Measurements from ENCODE around the gene ATRIP.

ATRIP gene

DNA sequence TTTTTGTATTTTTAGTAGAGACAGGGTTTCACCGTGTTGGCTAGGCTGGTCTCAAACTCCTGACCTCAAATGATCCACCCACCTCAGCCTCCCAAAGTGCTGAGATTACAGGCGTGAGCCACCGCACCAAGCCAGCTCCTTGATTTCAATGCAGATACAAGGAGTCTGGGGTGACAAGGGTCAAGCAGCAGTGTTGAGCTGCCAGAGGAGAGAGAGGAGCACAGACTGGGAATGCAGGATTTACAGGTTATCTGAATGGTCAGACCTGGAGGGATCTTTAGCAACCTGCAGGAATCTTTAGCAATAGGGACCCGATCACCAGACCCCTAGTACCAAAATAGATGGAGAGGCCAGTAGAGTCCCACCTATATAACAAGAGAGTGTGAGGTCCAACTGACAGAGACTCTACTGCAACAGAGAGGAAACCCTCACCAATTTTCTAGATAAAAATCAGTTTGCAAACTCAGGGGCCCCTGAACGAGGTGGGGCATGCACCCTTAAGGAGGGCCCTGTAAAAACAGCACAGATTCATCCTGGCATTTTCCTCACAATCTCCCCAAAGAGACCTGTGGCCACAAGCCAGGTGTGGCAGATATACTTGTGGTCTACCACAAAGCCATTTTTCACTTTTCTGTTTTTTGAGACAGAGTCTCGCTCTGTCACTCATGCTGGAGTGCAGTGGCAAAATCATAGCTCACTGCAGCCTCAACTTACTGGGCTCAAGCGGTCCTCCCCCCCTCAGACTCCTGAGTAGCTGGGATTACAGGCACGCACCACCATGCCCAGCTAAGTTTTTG, 68.1 kb downstream of the ATRIP start:
- no peak for DNase-seq (ENCODE audit: extremely low read depth, low read depth)
- TF ChIP-seq, protein P1, sequence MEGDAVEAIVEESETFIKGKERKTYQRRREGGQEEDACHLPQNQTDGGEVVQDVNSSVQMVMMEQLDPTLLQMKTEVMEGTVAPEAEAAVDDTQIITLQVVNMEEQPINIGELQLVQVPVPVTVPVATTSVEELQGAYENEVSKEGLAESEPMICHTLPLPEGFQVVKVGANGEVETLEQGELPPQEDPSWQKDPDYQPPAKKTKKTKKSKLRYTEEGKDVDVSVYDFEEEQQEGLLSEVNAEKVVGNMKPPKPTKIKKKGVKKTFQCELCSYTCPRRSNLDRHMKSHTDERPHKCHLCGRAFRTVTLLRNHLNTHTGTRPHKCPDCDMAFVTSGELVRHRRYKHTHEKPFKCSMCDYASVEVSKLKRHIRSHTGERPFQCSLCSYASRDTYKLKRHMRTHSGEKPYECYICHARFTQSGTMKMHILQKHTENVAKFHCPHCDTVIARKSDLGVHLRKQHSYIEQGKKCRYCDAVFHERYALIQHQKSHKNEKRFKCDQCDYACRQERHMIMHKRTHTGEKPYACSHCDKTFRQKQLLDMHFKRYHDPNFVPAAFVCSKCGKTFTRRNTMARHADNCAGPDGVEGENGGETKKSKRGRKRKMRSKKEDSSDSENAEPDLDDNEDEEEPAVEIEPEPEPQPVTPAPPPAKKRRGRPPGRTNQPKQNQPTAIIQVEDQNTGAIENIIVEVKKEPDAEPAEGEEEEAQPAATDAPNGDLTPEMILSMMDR (IDR thresholded peaks at IDR 0.05; ENCODE audit: low read depth, low read length, missing control alignments), result no peak

More for the DNA sequence above, 68.1 kb downstream of the ATRIP start:
- no peak overlapping the region for H3K4me3 ChIP-seq (replicated peaks; ENCODE audit: low read depth, low read length)

All from HFF-Myc (cell line).